KG1 (cell line): Measurements from ENCODE around the gene MARCO.

Source experiments
- DNase-seq: peaks from one replicate; lab custom pipeline; 2025; lab: John Stamatoyannopoulos, UW

Gene MARCO

GRCh38 chr2:118942031-118942430, at the start of gene MARCO:
TSS of gene MARCO (plus strand) at chr2:118942194. CDS start at chr2:118942301, 107 bp downstream.
- DNase-seq = no peak

GRCh38 chr2:118893100-118893499, 48.9 kb upstream of the MARCO start:
- DNase-seq = no peak

GRCh38 chr2:118902266-118903028, 39.5 kb upstream of the MARCO start:
- peak; percentile 13 for DNase-seq

GRCh38 chr2:118903029-118903351, 39.0 kb upstream of the MARCO start:
- DNase-seq = no peak

- DNase-seq = no peak
Measured at GRCh38 chr2:118903551-118904479, 38.2 kb upstream of the MARCO start.

- DNase-seq = no peak
Measured at GRCh38 chr2:118905206-118905605, 36.8 kb upstream of the MARCO start.

- DNase-seq = no peak
Measured at GRCh38 chr2:118906186-118906585, 35.8 kb upstream of the MARCO start.

- DNase-seq = no peak
Measured at GRCh38 chr2:118907759-118908158, 34.2 kb upstream of the MARCO start.

GRCh38 chr2:118909191-118909590, 32.8 kb upstream of the MARCO start:
- no peak for DNase-seq

GRCh38 chr2:118911166-118911856, 30.7 kb upstream of the MARCO start:
- DNase-seq = no peak

- DNase-seq = no peak
Measured at GRCh38 chr2:118911936-118912335, 30.1 kb upstream of the MARCO start.

GRCh38 chr2:118913131-118913802, 28.7 kb upstream of the MARCO start:
- DNase-seq = no peak

GRCh38 chr2:118913803-118914645, 28.0 kb upstream of the MARCO start:
- DNase-seq = no peak

- no peak for DNase-seq
Measured at GRCh38 chr2:118914721-118915453, 27.1 kb upstream of the MARCO start.

GRCh38 chr2:118918017-118918416, 24.0 kb upstream of the MARCO start:
- DNase-seq = no peak

GRCh38 chr2:118921646-118922045, 20.3 kb upstream of the MARCO start:
- no peak for DNase-seq

- DNase-seq = no peak
Measured at GRCh38 chr2:118922254-118922653, 19.7 kb upstream of the MARCO start.

GRCh38 chr2:118923371-118923770, 18.6 kb upstream of the MARCO start:
- DNase-seq = no peak

- DNase-seq = no peak
Measured at GRCh38 chr2:118925476-118925875, 16.5 kb upstream of the MARCO start.

- DNase-seq = no peak
Measured at GRCh38 chr2:118925981-118926380, 16.0 kb upstream of the MARCO start.
